CD4-positive, alpha-beta T cell treated with Interferon gamma for 1 hour (primary cell): Measurements from ENCODE around the gene C5orf34.
A peak's percentile ranks its signal among the peaks of the same experiment; 100 is the strongest.
"Not testable (repeated sequence)": the region's sequence is repeated elsewhere in the genome, so short reads cannot be mapped to it uniquely, and the experiment has no call there.

Experiments used
- DNase-seq: peaks from one replicate; pipeline ENCODE4 v3.0.0-alpha.2; 2020

The C5orf34 gene

DNA sequence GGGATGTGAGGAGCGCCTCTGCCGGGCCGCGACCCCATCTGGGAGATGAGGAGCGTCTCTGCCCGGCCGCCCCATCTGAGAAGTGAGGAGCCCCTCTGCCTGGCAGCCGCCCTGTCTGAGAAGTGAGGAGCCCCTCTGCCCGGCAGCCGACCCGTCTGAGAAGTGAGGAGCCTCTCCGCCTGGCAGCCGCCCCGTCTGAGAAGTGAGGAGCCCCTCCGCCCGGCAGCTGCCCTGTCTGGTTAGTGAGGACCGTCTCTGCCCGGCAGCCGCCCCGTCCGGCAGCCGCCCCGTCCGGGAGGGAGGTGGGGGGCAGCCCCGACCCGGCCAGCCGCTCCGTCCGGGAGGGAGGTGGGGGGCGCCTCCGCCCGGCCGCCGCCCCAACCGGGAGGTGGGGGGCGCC is 3.9 kb downstream of the C5orf34 start:
- not testable (repeated sequence) for DNase-seq

DNA sequence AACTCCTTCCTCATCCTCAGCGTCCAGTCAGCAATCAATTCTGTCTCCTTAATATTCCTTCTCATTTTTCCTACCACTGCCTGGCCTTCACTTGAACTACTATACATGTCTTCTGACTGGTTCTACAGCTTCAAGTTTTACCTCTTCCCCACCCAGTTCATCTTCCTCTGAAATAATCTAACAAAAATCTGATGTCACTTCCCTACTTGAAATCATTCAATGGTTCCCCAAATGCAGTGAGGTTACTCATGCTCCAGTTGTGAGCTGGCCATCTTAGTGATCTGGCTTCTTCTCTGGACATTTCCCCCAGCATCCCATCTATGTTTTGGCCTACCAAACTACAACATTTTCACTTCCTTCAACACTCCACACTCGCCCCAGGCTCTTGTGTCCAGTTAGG is 16.4 kb downstream of the C5orf34 start:
- DNase-seq: no peak

DNA sequence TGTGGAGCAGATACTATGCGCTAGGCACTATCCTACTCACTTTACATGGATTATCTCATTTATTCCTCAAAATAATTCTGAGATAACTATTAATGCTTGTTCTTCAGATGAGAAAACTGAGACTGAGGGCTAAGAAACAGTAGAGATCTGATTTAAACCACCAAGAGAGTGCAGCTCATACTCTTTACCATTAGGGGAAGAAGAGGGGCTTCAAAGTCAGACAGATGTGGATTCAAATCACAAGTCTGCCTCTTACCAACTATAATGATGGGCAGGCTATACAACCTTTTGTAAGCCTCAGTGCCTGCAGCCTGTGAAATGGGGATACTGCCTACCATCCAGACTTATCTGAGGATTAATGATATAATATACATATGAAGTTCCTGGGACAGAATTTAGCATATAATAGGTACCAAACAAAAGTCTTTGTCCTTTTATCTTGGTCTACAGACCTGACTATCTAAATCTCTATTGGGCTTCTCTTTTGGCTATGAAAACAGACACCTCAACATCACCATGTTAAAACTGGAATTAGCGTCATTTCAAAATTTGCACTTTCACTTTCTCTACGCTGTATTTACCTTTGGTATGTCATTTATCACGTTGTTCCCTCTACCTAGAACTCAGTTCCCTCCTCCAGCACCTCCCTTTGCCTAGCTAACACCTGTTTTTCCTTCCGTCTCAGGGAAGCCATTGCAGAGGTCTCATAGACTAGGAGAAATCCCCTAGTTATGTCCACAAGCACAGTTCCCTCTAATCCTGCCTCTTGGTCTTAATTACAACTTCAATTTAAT is 17.4 kb downstream of the C5orf34 start:
- DNase-seq: no peak

DNA sequence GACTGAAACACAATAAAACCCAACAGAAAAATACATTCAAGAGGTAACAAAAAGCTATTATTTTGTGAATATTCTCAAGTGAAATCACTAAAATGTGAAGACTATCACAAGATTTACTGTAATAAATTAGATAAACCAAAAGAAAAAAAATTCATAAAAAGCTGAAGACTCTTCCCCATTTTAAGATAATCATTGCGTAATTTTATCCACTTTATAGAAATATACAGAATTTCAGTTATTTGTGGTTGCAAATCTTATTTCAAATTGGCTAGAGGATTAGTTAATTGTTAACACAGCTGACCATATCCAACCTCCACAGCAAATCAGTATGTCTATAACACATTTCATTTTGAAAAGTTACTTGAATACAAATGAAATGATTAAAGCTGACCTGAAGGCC is 23.6 kb downstream of the C5orf34 start:
- DNase-seq: no peak

DNA sequence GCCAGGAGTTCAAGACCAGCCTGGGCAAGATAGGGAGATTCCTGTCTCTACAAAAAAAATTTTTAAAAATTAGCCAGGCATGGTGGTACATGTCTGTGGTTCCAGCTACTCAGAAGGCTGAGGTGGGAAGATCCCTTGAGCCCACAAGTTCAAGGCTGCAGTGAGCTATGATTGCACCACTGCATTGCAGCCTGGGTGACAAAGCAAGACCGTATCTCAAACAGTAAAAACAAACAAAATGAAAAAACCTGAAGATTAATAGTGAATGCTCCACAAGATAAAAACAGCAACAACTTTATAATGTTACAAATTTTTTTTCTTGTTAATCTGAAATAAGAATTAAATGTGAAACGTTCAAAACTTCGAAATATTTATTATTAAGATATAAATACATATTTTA is 28.6 kb downstream of the C5orf34 start:
- DNase-seq: no peak

DNA sequence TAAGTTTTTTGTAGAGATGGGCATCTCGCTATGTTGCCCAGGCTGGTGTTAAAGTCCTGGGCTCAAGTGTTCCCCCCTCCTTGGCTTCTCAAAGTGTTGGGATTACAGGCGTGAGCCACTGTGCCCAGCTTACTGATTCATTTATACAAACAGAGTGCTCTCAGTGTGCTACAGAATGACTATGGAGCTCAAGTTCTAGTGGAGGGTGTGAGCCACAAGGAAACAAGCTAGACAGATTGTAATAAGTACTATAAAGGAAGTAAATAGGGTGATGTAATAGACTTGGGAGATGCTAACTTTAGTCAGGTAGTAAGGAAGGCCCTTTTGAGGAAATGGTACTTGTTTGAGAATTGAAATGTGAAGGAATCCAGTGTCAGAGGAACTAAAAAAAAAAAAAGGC is 29.5 kb downstream of the C5orf34 start:
- DNase-seq: no peak

DNA sequence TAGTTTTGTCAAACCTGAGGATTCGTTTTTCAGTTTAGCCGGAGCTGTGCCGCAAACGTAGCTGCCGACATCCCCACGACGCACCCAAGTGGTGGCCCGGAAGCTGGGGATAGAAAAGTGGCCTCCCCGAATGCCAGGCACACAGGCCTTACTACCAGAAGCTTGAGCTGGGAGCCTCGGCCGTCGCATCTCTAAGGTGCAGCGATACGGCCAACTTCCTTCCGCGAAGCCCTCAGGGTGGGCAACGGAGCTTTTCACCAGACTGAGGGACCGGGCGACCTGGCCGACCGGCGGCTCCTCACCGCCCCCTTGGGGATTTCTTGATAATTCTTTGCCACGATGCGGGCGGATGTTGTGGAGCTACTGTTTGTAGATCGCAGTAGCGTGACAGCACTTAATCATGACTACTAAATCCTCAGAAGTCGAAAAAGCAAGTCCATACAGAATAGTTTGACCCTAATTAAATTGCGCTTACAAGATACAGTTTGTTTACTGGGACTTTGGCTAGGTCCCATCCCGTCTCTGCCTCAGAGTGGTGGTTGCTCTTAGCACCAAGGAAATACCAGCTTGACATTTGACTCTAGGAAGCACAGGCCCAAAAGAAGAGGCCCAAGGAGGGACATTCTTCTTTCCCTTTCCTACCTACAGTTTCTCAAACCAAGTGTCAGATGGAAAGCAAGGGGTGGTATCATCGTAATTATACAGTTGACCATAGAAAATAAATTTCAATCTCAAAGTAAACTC is 30.7 kb downstream of the C5orf34 start:
- peak; percentile 86 for DNase-seq

DNA sequence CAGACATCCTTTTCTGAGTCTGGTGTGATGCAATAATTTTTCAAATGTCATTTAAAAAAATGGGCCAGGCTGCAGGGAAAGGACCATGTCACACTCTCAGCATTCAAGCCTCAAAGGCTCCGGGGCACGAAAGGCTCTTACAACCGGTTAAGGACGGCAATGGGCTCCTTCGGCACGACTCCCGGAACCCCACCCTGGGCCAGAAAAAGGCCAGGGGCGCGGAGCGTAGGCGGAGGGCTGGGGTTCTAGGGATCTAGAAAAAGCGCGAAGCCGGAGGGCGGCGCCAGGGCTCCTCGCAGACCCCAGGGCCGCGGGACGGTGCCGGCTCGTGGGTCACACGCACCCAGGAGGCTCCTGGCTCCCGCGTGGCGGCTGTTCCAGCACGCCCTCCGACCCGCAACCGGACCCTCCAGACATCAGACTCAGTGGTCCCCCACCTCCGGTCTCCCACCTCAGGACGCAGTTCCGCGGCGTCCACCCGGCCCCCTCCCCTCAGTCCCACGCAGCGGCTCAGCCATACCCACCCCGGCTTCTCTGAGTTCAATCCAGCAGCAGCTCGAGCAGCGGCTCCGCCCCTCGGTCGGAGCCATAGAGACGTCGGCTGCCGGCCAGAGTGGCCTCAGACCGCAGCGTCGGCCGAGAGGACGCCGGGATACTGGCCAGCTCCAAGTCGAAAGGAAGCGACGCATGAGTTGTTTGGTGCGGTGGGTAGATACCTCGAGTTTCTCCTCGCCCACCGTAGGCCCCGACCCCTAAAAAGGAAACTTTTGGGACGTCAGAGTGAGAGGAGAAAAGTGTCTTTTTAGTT is 31.4 kb downstream of the C5orf34 start, which contains the start of gene TMEM267:
Gene TMEM267 (minus strand): TSS at position 568 of the 808 bp plus-strand sequence. CDS start 29,896 bp downstream, outside the sequence.
- peak; percentile 90 for DNase-seq

DNA sequence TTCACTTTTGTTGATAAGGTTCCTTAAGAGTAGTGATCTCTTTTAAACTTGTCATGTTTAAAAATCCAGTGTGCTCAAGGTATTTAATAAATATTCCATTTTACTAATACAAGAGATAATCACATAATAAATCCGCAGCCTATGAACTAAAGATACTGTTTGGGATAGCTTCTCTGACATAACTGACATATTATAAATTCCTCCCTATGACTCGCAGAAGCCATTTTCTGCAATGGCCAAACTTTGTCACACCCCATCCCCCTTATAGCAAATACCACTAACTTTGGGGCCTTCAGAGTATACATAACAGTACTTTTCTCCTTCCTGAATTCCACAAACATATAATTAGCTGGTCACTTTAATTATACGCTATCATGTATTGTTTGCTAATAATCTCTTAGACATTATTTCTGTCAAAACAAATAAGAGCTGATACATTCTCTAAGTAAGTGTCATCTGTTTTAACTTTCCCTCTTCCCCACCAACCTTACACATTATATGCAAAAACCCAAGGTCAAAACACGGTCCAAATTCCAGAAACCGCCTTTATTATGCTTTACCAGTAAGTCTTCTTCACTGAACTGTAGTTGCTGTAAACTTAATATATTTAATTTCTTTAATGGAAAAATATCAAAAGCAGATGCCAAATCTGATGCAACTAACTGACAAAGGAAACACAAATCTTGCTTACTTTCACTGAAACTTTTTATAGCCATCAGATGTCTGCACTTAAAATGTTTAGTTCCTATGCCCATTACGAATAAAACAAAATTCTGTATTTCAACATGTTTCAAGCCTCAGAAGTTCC is 32.3 kb downstream of the C5orf34 start:
- DNase-seq: no peak

DNA sequence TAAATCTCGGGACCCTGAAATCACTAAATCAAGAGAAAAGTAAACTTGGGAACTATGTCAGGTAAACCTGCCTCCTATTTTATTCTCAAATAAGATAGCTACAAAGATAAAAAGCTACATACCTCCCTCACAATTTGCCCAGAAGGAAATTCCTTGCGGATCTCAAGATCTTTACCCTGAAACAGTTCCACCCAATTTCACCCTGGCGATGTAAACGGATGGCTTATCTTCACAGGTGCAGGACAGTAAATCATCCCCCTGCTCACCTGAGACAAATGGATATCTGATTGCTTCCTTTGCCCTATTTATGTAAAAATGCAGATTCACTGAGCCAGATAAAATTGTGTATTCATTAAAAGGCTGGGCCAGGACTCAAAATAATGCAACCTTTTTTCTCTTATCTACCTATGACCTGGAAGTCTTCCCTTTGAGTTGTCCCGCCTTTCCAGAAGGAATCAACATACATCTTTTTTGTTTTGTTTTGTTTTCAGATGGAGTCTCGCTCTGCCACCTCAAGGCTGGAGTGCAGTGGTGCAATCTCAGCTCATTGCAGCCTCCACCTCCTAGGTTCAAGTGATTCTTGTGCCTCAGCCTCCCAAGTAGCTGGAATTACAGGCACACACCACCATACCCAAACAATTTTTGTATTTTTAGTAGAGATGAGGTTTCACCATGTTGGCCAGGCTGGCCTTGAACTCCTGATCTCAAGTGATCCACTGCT is 45.1 kb downstream of the C5orf34 start:
- DNase-seq: no peak

DNA sequence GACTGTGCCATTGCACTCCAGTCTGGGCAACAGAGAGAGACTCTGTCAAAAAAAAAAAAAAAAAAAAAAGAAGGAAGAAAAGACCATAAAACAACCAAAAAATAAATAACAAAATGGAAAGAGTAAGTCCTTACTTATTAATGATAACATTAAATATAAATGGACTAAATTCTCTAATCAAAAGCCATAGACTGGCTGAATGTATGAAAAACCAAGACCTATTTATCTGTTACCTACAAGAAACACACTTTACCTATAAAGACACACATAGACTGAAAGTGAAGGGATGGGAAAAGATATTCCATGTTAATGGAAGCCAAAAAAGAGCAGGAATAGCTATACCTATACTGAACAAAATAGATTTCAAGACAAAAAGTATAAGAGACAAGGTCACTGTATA is 47.8 kb downstream of the C5orf34 start:
- no peak for DNase-seq

DNA sequence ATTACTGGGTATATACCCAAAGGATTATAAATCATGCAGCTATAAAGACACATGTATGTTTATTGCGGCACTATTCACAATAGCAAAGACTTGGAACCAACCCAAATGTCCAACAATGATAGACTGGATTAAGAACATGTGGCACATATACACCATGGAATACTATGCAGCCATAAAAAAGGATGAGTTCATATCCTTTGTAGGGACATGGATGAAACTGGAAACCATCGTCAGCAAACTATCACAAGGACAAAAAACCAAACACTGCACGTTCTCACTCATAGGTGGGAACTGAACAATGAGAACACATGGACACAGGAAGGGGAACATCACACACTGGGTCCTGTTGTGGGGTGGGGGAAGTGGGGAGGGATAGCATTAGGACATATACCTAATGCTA is 49.5 kb downstream of the C5orf34 start:
- DNase-seq: not testable (repeated sequence)

DNA sequence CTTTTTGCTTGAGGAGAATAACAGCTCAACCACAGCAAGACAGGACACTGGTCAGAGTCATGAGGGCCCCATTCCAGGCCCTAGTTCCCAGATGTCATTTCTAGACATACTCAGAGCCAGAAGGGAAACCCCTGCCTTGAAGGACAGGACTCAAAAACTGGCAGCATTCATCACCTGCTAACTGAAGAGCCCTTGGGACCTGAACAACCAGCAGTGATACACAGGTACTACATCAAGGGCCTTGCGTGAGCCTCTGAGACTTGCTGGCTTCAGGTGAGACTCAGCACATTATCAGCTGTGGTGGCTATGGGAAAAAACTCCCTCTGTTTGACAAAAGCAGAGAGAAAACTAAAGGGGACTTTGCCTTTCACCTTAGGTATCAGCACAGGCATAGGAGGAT is 53.9 kb downstream of the C5orf34 start:
- DNase-seq: no peak

DNA sequence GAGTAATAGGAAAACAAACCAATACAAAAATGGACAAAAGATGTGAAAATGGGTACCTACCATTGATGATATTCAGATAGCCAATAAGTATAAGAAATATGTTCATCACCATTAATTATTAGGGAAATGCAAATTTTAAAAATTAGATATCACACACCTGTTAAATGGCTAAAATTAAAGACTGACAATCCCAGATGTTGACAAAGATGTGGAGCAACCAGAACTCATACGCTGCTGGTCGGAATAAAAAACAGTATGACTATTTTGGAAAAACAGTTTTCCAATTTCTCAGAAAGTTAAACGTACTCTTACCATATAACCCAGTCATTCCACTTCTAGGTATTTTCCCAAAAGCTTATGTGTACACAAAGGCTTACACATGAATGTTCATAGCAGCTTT is 58.4 kb downstream of the C5orf34 start:
- DNase-seq: no peak

DNA sequence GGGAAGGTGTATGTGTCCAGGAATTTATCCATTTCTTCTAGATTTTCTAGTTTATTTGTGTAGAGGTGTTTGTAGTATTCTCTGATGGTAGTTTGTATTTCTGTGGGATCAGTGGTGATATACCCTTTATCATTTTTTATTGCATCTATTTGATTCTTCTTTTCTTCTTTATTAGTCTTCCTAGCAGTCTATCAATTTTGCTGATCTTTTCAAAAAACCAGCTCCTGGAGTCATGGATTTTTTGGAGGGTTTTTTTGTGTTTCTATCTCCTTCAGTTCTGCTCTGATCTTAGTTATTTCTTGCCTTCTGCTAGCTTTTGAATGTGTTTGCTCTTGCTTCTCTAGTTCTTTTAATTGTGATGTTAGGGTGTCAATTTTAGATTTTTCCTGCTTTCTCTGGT is 73.4 kb downstream of the C5orf34 start:
- not testable (repeated sequence) for DNase-seq

DNA sequence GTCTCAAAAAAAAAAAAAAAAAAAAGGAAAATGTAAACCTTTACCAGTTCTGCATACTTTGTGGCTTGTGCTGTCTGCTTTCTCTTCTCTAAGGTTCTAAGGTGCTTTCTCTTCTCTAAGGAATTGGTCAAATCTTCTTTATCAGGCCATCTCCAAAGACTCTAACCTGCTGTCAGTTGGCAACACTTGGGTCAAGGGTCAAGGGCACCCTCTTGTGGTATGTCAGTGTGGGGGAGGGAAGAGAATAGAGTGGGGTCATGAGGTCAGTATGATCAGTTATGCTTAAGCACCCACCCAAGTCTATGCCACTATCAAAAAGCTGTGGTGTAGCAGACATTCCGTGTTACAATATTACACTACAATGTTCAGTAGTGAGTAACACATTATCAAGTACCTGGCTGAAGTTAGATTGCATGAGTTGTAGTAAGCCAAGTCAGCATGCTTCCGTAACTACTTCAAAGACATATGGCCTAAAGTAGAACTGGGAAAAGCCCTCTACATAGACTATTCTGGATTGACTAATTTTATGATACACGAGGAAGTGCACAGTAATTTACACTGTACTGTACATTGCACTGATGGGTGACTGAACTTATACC is 77.8 kb downstream of the C5orf34 start:
- DNase-seq: no peak
